Body of pancreas (tissue), 4 donors: ENCODE data around the gene HTR3D. TPM values are rescaled to one million over a fixed set of nuclear protein-coding genes. Genes with fewer than 3 reads are reported as not detected.
"Not testable (repeated sequence)": the region's sequence is repeated elsewhere in the genome, so short reads cannot be mapped to it uniquely, and the experiment has no call there.

Source experiments
- ATAC-seq: fragments of 150-250 bp; one replicate; pipeline ENCODE4 v1.9.1; 2016
- DNase-seq, 4 donors: peaks; one replicate each; pipeline ENCODE4 v3.0.0-alpha.2; 2019
- H3K27ac ChIP-seq, 4 donors: fragments of 200-600 bp; sonication (generic); 1 replicate in 3 of 4; 2 replicates in 1 of 4; pipeline versions ENCODE4 v1.5.1 to v1.6.1; 2016 to 2019; ENCODE audit warnings: mild to moderate bottlenecking in 1 of 4, mixed read lengths in 1 of 4, moderate library complexity in 1 of 4
- H3K27me3 ChIP-seq, 2 donors: fragments of 200-600 bp; sonication (generic); one replicate each; pipeline ENCODE4 v1.6.0; 2016; ENCODE audit warnings: mild to moderate bottlenecking in 1 of 2
- H3K36me3 ChIP-seq, 2 donors: fragments of 200-600 bp; sonication (generic); replicated peaks in 1 of 2; 2 replicates each; pipeline ENCODE4 v1.5.1; 2016; ENCODE audit warnings: low read depth in 2 of 2; ENCODE audit not compliant: insufficient read depth in 1 of 2
- H3K4me1 ChIP-seq: fragments of 200-600 bp; sonication (generic); one replicate; pipeline ENCODE4 v1.6.0; 2016
- H3K4me3 ChIP-seq, 2 donors: fragments of 200-600 bp; sonication (generic); 1 replicate in 1 of 2; 2 replicates in 1 of 2; pipeline ENCODE4 v1.5.1; 2016 to 2019
- H3K9me3 ChIP-seq, 3 donors: fragments of 200-600 bp; sonication (generic); 1 replicate in 2 of 3; 2 replicates in 1 of 3; pipeline ENCODE4 v1.5.1; 2016
- CTCF ChIP-seq, 7 experiments: fragments of 450-650 bp in 4 of 7; fragments of 200-600 bp in 3 of 7; sonication (generic) in 3 of 7; IDR thresholded peaks; one replicate each; pipeline ENCODE4 v1.5.1; 2016 to 2019; ENCODE audit warnings: antibody characterized with exemption in 7 of 7
- POLR2A ChIP-seq, 3 donors: fragments of 450-650 bp; IDR thresholded peaks; one replicate each; pipeline ENCODE4 v1.6.1; 2016; ENCODE audit warnings: antibody characterized with exemption in 3 of 3, mild to moderate bottlenecking in 2 of 3
- WGBS, 2 donors: methylation state at CpG; one replicate each; pipeline ENCODE4 v1.1.5; 2017; 5-methylcytosine and 5-hydroxymethylcytosine counted together
- intact Hi-C: fragments of 100-400 bp; cut with DNase I; formaldehyde crosslinking; loops from one replicate; pipeline ENCODE4 v1.15.1; 2023
- total RNA-seq, 2 donors: library from RNA; depleted of rRNA; stranded (reverse); fragments of >200 nt; gene quantifications; one replicate each; pipeline ENCODE4 v1.1.0, GENCODE V29; 2016

Gene HTR3D
- total RNA-seq, 2 donors from 2014 or later, result not detected

- Histone ChIP-seq H3K4me3 (no peak overlapping the region), H3K4me1 (no peaks in the 10 kb centered on the region), H3K27ac (no peak overlapping the region), H3K36me3 (no peaks in the 10 kb centered on the region), H3K9me3 (no peaks in the 10 kb centered on the region), H3K27me3 (no peaks in the 10 kb centered on the region)
- intact Hi-C loops, result no loop called here
- ATAC-seq, result no peak
- 79 to 91% methylated on average over 3 to 5 of the region's 5 CpGs for WGBS, 2 donors
- TF ChIP-seq CTCF (IDR thresholded peaks at IDR 0.05), result no peak
- TF ChIP-seq POLR2A (IDR thresholded peaks at IDR 0.05), result no peak
- DNase-seq, result no peak
Observed at GRCh38 chr3:184068344-184068743, 36.8 kb downstream of the HTR3D start.

DNA sequence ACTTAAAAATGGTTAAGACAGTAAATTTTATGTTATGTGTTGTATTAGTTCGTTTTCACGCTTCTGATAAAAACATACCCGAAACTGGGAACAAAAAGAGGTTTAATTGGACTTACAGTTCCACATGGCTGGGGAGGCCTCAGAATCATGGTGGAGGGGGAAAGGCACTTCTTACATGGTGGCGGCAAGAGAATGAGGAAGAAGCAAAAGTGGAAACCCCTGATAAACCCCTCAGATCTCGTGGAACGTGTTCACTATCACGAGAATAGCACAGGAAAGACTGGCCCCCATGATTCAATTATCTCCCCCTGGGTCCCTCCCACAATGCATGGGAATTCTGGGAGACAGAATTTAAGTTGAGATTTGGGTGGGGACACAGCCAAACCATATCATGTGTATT lies 39.6 kb downstream of the HTR3D start:
- H3K4me1 ChIP-seq, H3K4me3 ChIP-seq, ATAC-seq, intact Hi-C loops, H3K36me3 ChIP-seq, H3K27me3 ChIP-seq, H3K27ac ChIP-seq, DNase-seq, H3K9me3 ChIP-seq: not testable (repeated sequence)
- WGBS, 2 donors, result 88 to 92% methylated on average over 7 of the region's 7 CpGs

DNA sequence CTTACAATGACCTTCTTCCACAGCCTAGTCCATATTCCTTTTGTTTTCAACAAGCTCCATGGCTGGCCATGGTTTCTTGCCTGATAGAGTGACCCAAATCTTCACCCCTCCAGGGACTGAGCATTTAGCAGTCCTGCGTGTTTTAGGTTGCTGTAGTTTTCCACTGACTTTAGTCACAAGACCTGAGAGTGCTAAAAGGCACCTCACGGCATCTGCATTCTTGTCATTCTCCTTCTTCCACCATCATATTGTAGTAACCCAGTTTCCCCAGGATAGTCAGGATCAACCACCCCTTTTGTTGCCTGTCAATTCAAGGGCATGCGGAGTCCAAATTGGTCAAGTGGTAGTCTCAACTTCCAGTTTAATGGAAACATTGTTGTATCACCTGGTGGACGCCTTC lies 42.1 kb downstream of the HTR3D start:
- Histone ChIP-seq H3K27me3 (no peaks in the 10 kb centered on the region), H3K27ac (no peak overlapping the region), H3K36me3 (no peaks in the 10 kb centered on the region), H3K4me1 (no peaks in the 10 kb centered on the region), H3K4me3 (no peak overlapping the region), H3K9me3 (no peaks in the 10 kb centered on the region)
- intact Hi-C loops, result no loop called here
- 72 to 79% methylated on average over 4 of the region's 4 CpGs for WGBS, 2 donors
- ATAC-seq (no peak), DNase-seq (no peak)
- no peak for TF ChIP-seq CTCF (IDR thresholded peaks at IDR 0.05)

- no peak for DNase-seq
- WGBS, 2 donors, result 86 to 92% methylated on average over 6 of the region's 6 CpGs
- no peak for TF ChIP-seq POLR2A (IDR thresholded peaks at IDR 0.05)
- TF ChIP-seq CTCF (IDR thresholded peaks at IDR 0.05), result no peak
- H3K27ac ChIP-seq, result no peak overlapping the region
- H3K9me3 ChIP-seq, result no peaks in the 10 kb centered on the region
- no peaks in the 10 kb centered on the region for H3K27me3 ChIP-seq
- no peaks in the 10 kb centered on the region for H3K4me1 ChIP-seq
- ATAC-seq, result no peak
- intact Hi-C loops, result no loop called here
- no peak overlapping the region for H3K4me3 ChIP-seq
- H3K36me3 ChIP-seq, result no peaks in the 10 kb centered on the region
Observed at GRCh38 chr3:184075901-184076300, 44.4 kb downstream of the HTR3D start.

DNA sequence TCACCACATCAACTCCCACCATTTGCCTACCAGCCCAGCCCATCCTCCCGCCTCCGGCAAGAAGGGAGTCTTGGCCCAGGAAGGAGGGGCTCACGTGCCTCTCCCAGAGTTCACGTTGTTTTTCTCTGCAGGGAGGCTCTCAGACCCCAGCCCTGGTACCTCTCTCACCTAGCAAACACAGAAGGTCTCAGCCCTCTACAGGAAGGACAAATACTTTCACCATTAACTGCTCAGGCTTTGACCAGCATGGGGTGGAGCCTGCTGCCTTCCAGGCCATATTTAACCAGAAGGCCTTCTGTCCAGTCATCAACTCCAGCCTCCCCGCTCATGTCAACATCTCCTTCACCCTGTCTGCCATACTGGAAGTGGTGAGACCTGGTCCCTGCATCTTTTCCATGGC lies 46.3 kb downstream of the HTR3D start:
- no peaks in the 10 kb centered on the region for H3K9me3 ChIP-seq
- DNase-seq (no peak), ATAC-seq (no peak)
- H3K4me1 ChIP-seq, result no peaks in the 10 kb centered on the region
- TF ChIP-seq CTCF (IDR thresholded peaks at IDR 0.05), result no peak
- TF ChIP-seq POLR2A (IDR thresholded peaks at IDR 0.05), result no peak
- H3K36me3 ChIP-seq, result no peaks in the 10 kb centered on the region
- no peak overlapping the region for H3K4me3 ChIP-seq
- WGBS, 2 donors, result 68 to 89% methylated on average over 5 of the region's 5 CpGs
- intact Hi-C loops, result no loop called here
- H3K27me3 ChIP-seq, result no peaks in the 10 kb centered on the region
- no peak overlapping the region for H3K27ac ChIP-seq
